Kidney (tissue), 14 donors: ENCODE results near the gene TOX4. TPM values are rescaled to one million over a fixed set of nuclear protein-coding genes. Genes with fewer than 3 reads are reported as not detected.

Source experiments
- DNase-seq, 5 donors: peaks; one replicate each; pipeline ENCODE4 v3.0.0-alpha.2; 2013 to 2020
- FAIRE-seq: peaks from 2 replicates; lab custom pipeline; 2012; peaks lifted over from hg19 to GRCh38; lab: Jason Lieb, UNC
- H3K27ac ChIP-seq, 2 donors: one replicate each; pipeline ENCODE4 v1.7.0; 2013; ENCODE audit warnings: low read depth in 2 of 2, low read length in 2 of 2, inconsistent platforms in 1 of 2
- H3K27me3 ChIP-seq: one replicate; pipeline ENCODE4 v1.7.1; 2013; ENCODE audit warnings: low read length, inconsistent platforms; ENCODE audit not compliant: control insufficient read depth, insufficient read depth
- H3K36me3 ChIP-seq, 3 donors: one replicate each; pipeline versions ENCODE4 v1.7.0 to v1.7.1; 2013; ENCODE audit warnings: low read length in 3 of 3, control low read depth in 1 of 3, inconsistent platforms in 1 of 3; ENCODE audit not compliant: insufficient read depth in 3 of 3, control insufficient read depth in 2 of 3
- H3K4me1 ChIP-seq, 3 donors: one replicate each; pipeline versions ENCODE4 v1.7.0 to v1.7.1; 2013; ENCODE audit warnings: low read length in 3 of 3, inconsistent platforms in 1 of 3, low read depth in 1 of 3; ENCODE audit not compliant: control insufficient read depth in 2 of 3, insufficient read depth in 2 of 3
- H3K4me3 ChIP-seq, 3 donors: one replicate each; pipeline versions ENCODE4 v1.7.0 to v1.8.1; 2013; ENCODE audit warnings: low read length in 3 of 3, control low read depth in 1 of 3, inconsistent platforms in 1 of 3
- H3K9ac ChIP-seq, 3 donors: one replicate each; pipeline versions ENCODE4 v1.7.0 to v1.7.1; 2013; ENCODE audit warnings: low read length in 3 of 3, control low read depth in 1 of 3, inconsistent platforms in 1 of 3
- H3K9me3 ChIP-seq, 3 donors: one replicate each; pipeline versions ENCODE4 v1.7.0 to v1.7.1; 2013; ENCODE audit warnings: low read length in 3 of 3, control low read depth in 1 of 3, inconsistent platforms in 1 of 3; ENCODE audit not compliant: control insufficient read depth in 2 of 3, insufficient read depth in 1 of 3
- CTCF ChIP-seq: IDR thresholded peaks from 3 replicates; pipeline ENCODE4 v1.5.1; 2012; ENCODE audit warnings: mild to moderate bottlenecking, moderate library complexity, borderline replicate concordance; ENCODE audit not compliant: insufficient read depth; ENCODE audit errors: extremely low read depth
- intact Hi-C: fragments of 100-400 bp; cut with DNase I; formaldehyde crosslinking; loops from one replicate; pipeline ENCODE4 v1.11.1; 2022
- polyA plus RNA-seq: library from polyadenylated mRNA; stranded (reverse); fragments of 350-450 nt; fragmentation: Illumina TruSeq; extraction: RNeasy Lipid Tissue Mini Kit (QIAGEN cat#74804); gene quantifications from one replicate; pipeline ENCODE4 v1.2.3, GENCODE V29; 2014; ENCODE audit warnings: low read depth, low replicate concordance; ENCODE audit not compliant: insufficient read depth
- total RNA-seq: library from RNA; stranded (reverse); fragmentation: NEBNext Ultra II Directional; extraction: Animal tissue kit (Norgen Biotek cat#: 25700); gene quantifications from one replicate; pipeline ENCODE4 v1.2.1, GENCODE V29; 2021
- donor health status: control.
- donor health status: control.
- donor health status: control.
- donor health status: control.
- donor health status: control.
- donor health status: DM: yes; HTN: yes; CAD: no.
- donor health status: Normal renal cell carcinoma (clear cell type).

TOX4 gene
- total and polyA plus RNA-seq, 2 donors from 2014 or later: 31.0 to 75.9 TPM

- H3K9me3 ChIP-seq: no peaks in the 10 kb centered on the region
- FAIRE-seq: no peak
- no peak for DNase-seq
- no peak overlapping the region for H3K9ac ChIP-seq
- intact Hi-C loops: no loop called here
- peaks cover 0 to 6% (median 0%) of the 10 kb centered on the region in 3 donors for H3K36me3 ChIP-seq
- no peak overlapping the region for H3K27ac ChIP-seq
- TF ChIP-seq CTCF: no peak
- peaks cover 3 to 8% (median 7%) of the 10 kb centered on the region in 3 donors for H3K4me1 ChIP-seq
- H3K27me3 ChIP-seq: no peaks in the 10 kb centered on the region
- peak overlapping the region in 2 of 3 donors; percentile 91 to 99 for H3K4me3 ChIP-seq
Measured at GRCh38 chr14:21509432-21510143, 32.6 kb downstream of the TOX4 start.

- Histone ChIP-seq H3K9me3 (no peaks in the 10 kb centered on the region), H3K27me3 (no peaks in the 10 kb centered on the region), H3K4me1 (peaks cover 3 to 8% (median 7%) of the 10 kb centered on the region in 3 donors), H3K9ac (peak within 1 kb of the TSS; percentile 84 to 88 (median 86)), H3K27ac (peak within 1 kb of the TSS; percentile 53 to 85), H3K4me3 (peak within 1 kb of the TSS; percentile 91 to 99 (median 93)), H3K36me3 (peaks cover 0 to 6% (median 0%) of the 10 kb centered on the region in 3 donors)
- FAIRE-seq (peak; percentile 97), DNase-seq (peak; percentile 96 to 100 (median 98))
- no peak for TF ChIP-seq CTCF
- intact Hi-C loops: no loop called here
Measured at GRCh38 chr14:21510735-21511657, 34.0 kb downstream of the TOX4 start, which contains the start of gene METTL3. Gene METTL3 (minus strand): TSS chr14:21511340. CDS start chr14:21511223, 117 bp downstream.

- intact Hi-C loops: no loop called here
- TF ChIP-seq CTCF: no peak
- no peak overlapping the region for H3K27ac ChIP-seq
- H3K4me3 ChIP-seq: no peak overlapping the region
- DNase-seq (no peak), FAIRE-seq (no peak)
- no peaks in the 10 kb centered on the region for H3K36me3 ChIP-seq
- H3K27me3 ChIP-seq: no peaks in the 10 kb centered on the region
- peaks cover 3 to 8% (median 7%) of the 10 kb centered on the region in 3 donors for H3K4me1 ChIP-seq
- H3K9ac ChIP-seq: no peak overlapping the region
- H3K9me3 ChIP-seq: no peaks in the 10 kb centered on the region
Measured at GRCh38 chr14:21514341-21514740, 37.3 kb downstream of the TOX4 start.
